ENCODE results near the gene HNF4A.

GRCh38 chr20:44384423-44385027, 29.0 kb downstream of the HNF4A start:
- peak; percentile 76 to 88 (median 81) for TF ChIP-seq CTCF (IDR thresholded peaks at IDR 0.05)
- no peak for TF ChIP-seq EP300 (IDR thresholded peaks at IDR 0.05; ENCODE audit: low read depth)
